Muscle of back (tissue), 11 donors: ENCODE measurements around the gene MPHOSPH10. TPM values are rescaled to one million over a fixed set of nuclear protein-coding genes. Genes with fewer than 3 reads are reported as not detected.
A peak's percentile ranks its signal among the peaks of the same experiment; 100 is the strongest.
"Not testable (repeated sequence)": the region's sequence is repeated elsewhere in the genome, so short reads cannot be mapped to it uniquely, and the experiment has no call there.

ENCODE experiments used
- DNase-seq, 3 donors: peaks; one replicate each; pipeline versions ENCODE4 v3.0.0 to v3.0.0-alpha.2; 2013
- polyA plus RNA-seq, 10 donors: library from polyadenylated mRNA; unstranded; fragments of 120-200 nt; gene quantifications; one replicate each; pipeline ENCODE4 v1.2.1, GENCODE V29; 2013; ENCODE audit not compliant: insufficient read length in 10 of 10

MPHOSPH10 gene
- polyA plus RNA-seq, 10 donors, result 26.4 to 39.6 (median 32.8) TPM

GRCh38 chr2:71157124-71157793 lies 26.8 kb downstream of the MPHOSPH10 start:
- peak; percentile 20 to 66 (median 46) for DNase-seq

- no peak for DNase-seq
These were observed 36.4 kb downstream of the MPHOSPH10 start for GRCh38 chr2:71166812-71167211.

- DNase-seq, result no peak
These were observed 42.7 kb downstream of the MPHOSPH10 start for GRCh38 chr2:71173096-71173495.

- DNase-seq, result no peak
These were observed 43.8 kb downstream of the MPHOSPH10 start for GRCh38 chr2:71174207-71174606.

- not testable (repeated sequence) for DNase-seq
These were observed 48.4 kb downstream of the MPHOSPH10 start for GRCh38 chr2:71178836-71179235.

- DNase-seq, result no peak
These were observed 50.9 kb downstream of the MPHOSPH10 start for GRCh38 chr2:71181316-71181715.

- DNase-seq, result not testable (repeated sequence)
These were observed 53.1 kb downstream of the MPHOSPH10 start for GRCh38 chr2:71183306-71184115.

GRCh38 chr2:71186973-71187372 lies 56.5 kb downstream of the MPHOSPH10 start:
- no peak for DNase-seq

- no peak for DNase-seq
These were observed 57.2 kb downstream of the MPHOSPH10 start for GRCh38 chr2:71187589-71187988.

GRCh38 chr2:71190656-71191569 lies 60.5 kb downstream of the MPHOSPH10 start:
- peak; percentile 19 to 69 (median 44) for DNase-seq

- no peak for DNase-seq
These were observed 61.1 kb downstream of the MPHOSPH10 start for GRCh38 chr2:71191570-71191943.

Other genes starting within 250 kb of the MPHOSPH10 start
- 1 to 10 TPM; 2.3 to 4.4 (median 3.8) TPM for gene VAX2, start 230.1 kb upstream of the MPHOSPH10 start, polyA plus RNA-seq
- gene ATP6V1B1, start 194.7 kb upstream of the MPHOSPH10 start, polyA plus RNA-seq, result 1 to 10 TPM in 6 of 10 donors, under 1 TPM in 4; 0.56 to 3.1 (median 1.2) TPM
- gene ANKRD53, start 152.0 kb upstream of the MPHOSPH10 start, polyA plus RNA-seq, result 1 to 10 TPM in 8 of 10 donors, under 1 TPM in 2; 0.56 to 1.8 (median 1.2) TPM
- 10 to 100 TPM; 34.6 to 51.4 (median 39.0) TPM for gene TEX261, start 135.8 kb upstream of the MPHOSPH10 start, polyA plus RNA-seq
- gene NAGK, start 62.0 kb upstream of the MPHOSPH10 start, polyA plus RNA-seq, result 10 to 100 TPM; 60.5 to 79.4 (median 68.8) TPM
- 10 to 100 TPM; 18.0 to 29.1 (median 23.9) TPM for gene MCEE, start 405 bp upstream of the MPHOSPH10 start, polyA plus RNA-seq
- 10 to 100 TPM in 1 of 10 donors, 1 to 10 TPM in 9; 5.1 to 10.0 (median 8.2) TPM for gene PAIP2B, start 96.5 kb downstream of the MPHOSPH10 start, polyA plus RNA-seq
- 100 to 1,000 TPM in 6 of 10 donors, 10 to 100 TPM in 4; 76.5 to 136 (median 107) TPM for gene ZNF638, start 201.1 kb downstream of the MPHOSPH10 start, polyA plus RNA-seq